A375 (cell line): ENCODE measurements around the gene YWHAG. TPM values are rescaled to one million over a fixed set of nuclear protein-coding genes. Genes with fewer than 3 reads are reported as not detected.

Experiments
- total RNA-seq: library from RNA; depleted of rRNA; stranded (reverse); fragments of >200 nt; shearing (Covaris generic); gene quantifications from 2 replicates; pipeline ENCODE4 v1.2.3, GENCODE V29; 2014; rRNA removed

The YWHAG gene
- 59.6 and 62.5 TPM in 2 replicates for total RNA-seq

GRCh38 chr7:76358481-76359110 is at the start of gene YWHAG:
Gene YWHAG (minus strand): TSS chr7:76358991. CDS start chr7:76358808, 183 bp downstream.

GRCh38 chr7:76302347-76303201 is 56.2 kb downstream of the YWHAG start, which contains the start of gene HSPB1:
Gene HSPB1 (plus strand): TSS chr7:76302673. CDS start chr7:76302713, 40 bp downstream.

Other genes starting within 250 kb of the YWHAG start
- gene SRRM3, start 157.1 kb downstream of the YWHAG start, total RNA-seq, result 2.6 and 4.2 TPM in 2 replicates
- 38.0 and 66.4 TPM in 2 replicates for gene HSPB1, start 56.3 kb downstream of the YWHAG start, total RNA-seq
- gene SSC4D, start 50.7 kb upstream of the YWHAG start, total RNA-seq, result 0.64 and 0.75 TPM in 2 replicates
- gene ZP3, start 66.0 kb upstream of the YWHAG start, total RNA-seq, result 5.5 and 6.5 TPM in 2 replicates
- gene DTX2, start 102.7 kb upstream of the YWHAG start, total RNA-seq, result 12.4 and 19.7 TPM in 2 replicates
- 2.1 and 3.9 TPM in 2 replicates for gene UPK3B, start 151.6 kb upstream of the YWHAG start, total RNA-seq
- gene SPDYE16, start 184.3 kb upstream of the YWHAG start, total RNA-seq, result 0.08 TPM in 1 of 2 replicates, not detected in the other